ENCODE data around the gene PRKCA.

GRCh38 chr17:66738301-66738700, 435.9 kb downstream of the PRKCA start:
- TF ChIP-seq ZNF274 (IDR thresholded peaks at IDR 0.05; ENCODE audit: low read depth, low read length) (no peak), YY1 (IDR thresholded peaks at IDR 0.05; ENCODE audit: insufficient read depth, insufficient read length) (no peak), SUZ12 (IDR thresholded peaks at IDR 0.05; ENCODE audit: extremely low read depth, insufficient read depth, insufficient read length) (no peak)

Data from NT2/D1 (cell line).